Body of pancreas (tissue), 4 donors: ENCODE results near the gene LTB4R.

Experiments
- POLR2A ChIP-seq, 3 donors: fragments of 450-650 bp; IDR thresholded peaks; one replicate each; pipeline ENCODE4 v1.6.1; 2016; ENCODE audit warnings: antibody characterized with exemption in 3 of 3, mild to moderate bottlenecking in 2 of 3
- TF ChIP-seq, protein P1 (sequence below), 7 experiments: fragments of 450-650 bp in 4 of 7; fragments of 200-600 bp in 3 of 7; sonication (generic) in 3 of 7; IDR thresholded peaks; one replicate each; pipeline ENCODE4 v1.5.1; 2016 to 2019; ENCODE audit warnings: antibody characterized with exemption in 7 of 7

- TF ChIP-seq, protein P1, sequence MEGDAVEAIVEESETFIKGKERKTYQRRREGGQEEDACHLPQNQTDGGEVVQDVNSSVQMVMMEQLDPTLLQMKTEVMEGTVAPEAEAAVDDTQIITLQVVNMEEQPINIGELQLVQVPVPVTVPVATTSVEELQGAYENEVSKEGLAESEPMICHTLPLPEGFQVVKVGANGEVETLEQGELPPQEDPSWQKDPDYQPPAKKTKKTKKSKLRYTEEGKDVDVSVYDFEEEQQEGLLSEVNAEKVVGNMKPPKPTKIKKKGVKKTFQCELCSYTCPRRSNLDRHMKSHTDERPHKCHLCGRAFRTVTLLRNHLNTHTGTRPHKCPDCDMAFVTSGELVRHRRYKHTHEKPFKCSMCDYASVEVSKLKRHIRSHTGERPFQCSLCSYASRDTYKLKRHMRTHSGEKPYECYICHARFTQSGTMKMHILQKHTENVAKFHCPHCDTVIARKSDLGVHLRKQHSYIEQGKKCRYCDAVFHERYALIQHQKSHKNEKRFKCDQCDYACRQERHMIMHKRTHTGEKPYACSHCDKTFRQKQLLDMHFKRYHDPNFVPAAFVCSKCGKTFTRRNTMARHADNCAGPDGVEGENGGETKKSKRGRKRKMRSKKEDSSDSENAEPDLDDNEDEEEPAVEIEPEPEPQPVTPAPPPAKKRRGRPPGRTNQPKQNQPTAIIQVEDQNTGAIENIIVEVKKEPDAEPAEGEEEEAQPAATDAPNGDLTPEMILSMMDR (IDR thresholded peaks at IDR 0.05) = no peak
- no peak for TF ChIP-seq POLR2A (IDR thresholded peaks at IDR 0.05)
Measured at GRCh38 chr14:24268225-24268624, 43.1 kb upstream of the LTB4R start.
